Stimulated activated naive CD8-positive, alpha-beta T cell treated with anti-CD3 and anti-CD28 coated beads, Interleukin-15, amount 100 ng/mL, for 72 hours (primary cell): Measurements from ENCODE around the gene CLK2.
"Not testable (repeated sequence)": the region's sequence is repeated elsewhere in the genome, so short reads cannot be mapped to it uniquely, and the experiment has no call there.

ENCODE experiments used
- ATAC-seq: fragments of 150-1000 bp; cut with Tn5 transposase; 2 replicates; pipeline ENCODE4 v1.10.0; 2021; ENCODE audit warnings: mild to moderate bottlenecking, moderate library complexity
- DNase-seq, 2 donors: peaks; one replicate each; pipeline ENCODE4 v3.0.0; 2021 to 2022
- H3K27ac Mint-ChIP-seq, 2 donors: one replicate each; pipeline ENCODE4 v1.8.0; 2022; ENCODE audit warnings: mild to moderate bottlenecking in 2 of 2, mixed read lengths in 2 of 2, moderate library complexity in 2 of 2
- H3K27me3 Mint-ChIP-seq: one replicate; pipeline ENCODE4 v1.8.0; 2022; ENCODE audit warnings: mixed read lengths
- H3K4me1 Mint-ChIP-seq: one replicate; pipeline ENCODE4 v1.8.0; 2022; ENCODE audit warnings: mild to moderate bottlenecking, mixed read lengths
- H3K4me3 Mint-ChIP-seq, 2 donors: one replicate each; pipeline ENCODE4 v1.8.0; 2022; ENCODE audit warnings: mild to moderate bottlenecking in 2 of 2, mixed read lengths in 2 of 2, moderate library complexity in 1 of 2
- H3K9me3 Mint-ChIP-seq, 2 donors: one replicate each; pipeline ENCODE4 v1.8.0; 2022; ENCODE audit warnings: mixed read lengths in 2 of 2

The CLK2 gene

DNA sequence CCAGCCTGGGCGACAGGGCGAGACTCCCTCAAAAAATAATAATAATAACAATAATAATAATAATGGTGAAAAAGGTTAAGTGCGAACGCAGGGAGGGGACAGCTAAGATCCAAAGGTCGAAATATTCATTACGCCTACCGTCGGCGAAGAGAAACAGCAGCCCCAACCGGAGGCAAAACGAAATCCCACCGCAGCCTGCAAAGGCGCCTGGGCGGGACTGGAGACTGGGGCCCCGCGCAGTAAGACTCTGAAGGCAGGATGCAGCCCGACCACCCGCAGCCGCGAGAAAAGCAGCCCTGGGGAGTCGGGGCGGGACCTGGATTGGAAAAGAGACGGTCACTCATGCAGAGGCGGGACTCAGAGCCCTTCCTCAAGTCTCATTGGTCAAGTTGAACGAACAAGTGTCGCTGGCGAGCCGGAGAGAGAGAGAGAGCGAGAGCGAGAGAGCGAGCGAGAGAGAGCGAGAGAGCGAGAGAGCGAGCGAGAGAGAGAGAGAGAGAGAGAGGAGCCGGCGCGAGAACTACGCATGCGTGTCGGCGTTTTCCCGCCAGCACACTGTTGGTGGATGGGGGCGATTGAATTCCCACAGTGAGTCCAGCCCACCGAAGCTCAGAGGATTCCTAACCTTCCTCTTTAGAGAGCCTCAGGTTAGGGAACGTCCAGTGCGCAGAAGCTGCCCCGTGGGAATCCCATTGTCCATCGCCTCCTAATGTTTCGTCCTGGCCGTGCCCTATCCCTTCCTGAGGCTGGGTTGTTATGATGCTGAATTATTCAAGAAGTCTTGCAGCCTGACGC is 28.7 kb downstream of the CLK2 start:
- ATAC-seq (peak; percentile 97), DNase-seq (peak; percentile 96 to 100)
- Mint-ChIP-seq H3K27me3 (no peaks in the 10 kb centered on the region), H3K4me3 (peak overlapping the region; percentile 70 to 77), H3K27ac (peak overlapping the region; percentile 74 to 86), H3K9me3 (no peaks in the 10 kb centered on the region), H3K4me1 (peaks cover 55% of the 10 kb centered on the region)

- peak overlapping the region in 1 of 2 donors; percentile 72 for H3K27ac Mint-ChIP-seq
- DNase-seq: no peak
- H3K27me3 Mint-ChIP-seq: no peaks in the 10 kb centered on the region
- no peaks in the 10 kb centered on the region for H3K9me3 Mint-ChIP-seq
- H3K4me1 Mint-ChIP-seq: peaks cover 55% of the 10 kb centered on the region
- no peak for ATAC-seq
- H3K4me3 Mint-ChIP-seq: peak overlapping the region; percentile 72 to 77
These were observed 30.4 kb downstream of the CLK2 start for GRCh38 chr1:155242805-155243358.

DNA sequence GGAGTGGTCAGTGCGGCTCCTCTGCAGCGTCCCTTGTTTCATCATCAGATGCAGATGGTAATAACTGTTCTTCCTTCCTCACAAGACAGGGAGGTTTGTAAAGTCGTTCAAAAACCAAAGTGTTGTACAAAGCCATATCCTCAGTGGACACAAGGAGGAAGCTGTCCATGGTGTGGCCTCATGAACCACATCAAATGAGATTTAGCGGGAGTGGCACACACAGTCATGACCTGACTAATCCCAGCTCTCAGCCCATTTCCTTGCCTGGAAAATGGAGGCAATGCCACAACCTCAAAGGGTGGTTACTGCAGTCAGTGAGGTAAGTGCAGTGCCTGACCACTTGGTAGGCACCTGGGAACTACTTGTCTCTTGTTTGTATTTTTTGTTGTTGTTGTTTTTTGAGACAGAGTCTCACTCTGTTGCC is 31.5 kb downstream of the CLK2 start:
- peak overlapping the region; percentile 93 to 97 for H3K27ac Mint-ChIP-seq
- H3K9me3 Mint-ChIP-seq: no peaks in the 10 kb centered on the region
- H3K4me1 Mint-ChIP-seq: peaks cover 55% of the 10 kb centered on the region
- H3K4me3 Mint-ChIP-seq: peak overlapping the region; percentile 81 to 88
- DNase-seq (no peak), ATAC-seq (no peak)
- no peaks in the 10 kb centered on the region for H3K27me3 Mint-ChIP-seq

GRCh38 chr1:155241069-155241679 is 32.1 kb downstream of the CLK2 start:
- ATAC-seq: peak; percentile 48
- DNase-seq: peak; percentile 47 to 68
- Mint-ChIP-seq H3K4me1 (peaks cover 54% of the 10 kb centered on the region), H3K4me3 (peak overlapping the region; percentile 81 to 88), H3K27ac (peak overlapping the region; percentile 93 to 97), H3K9me3 (no peaks in the 10 kb centered on the region), H3K27me3 (no peaks in the 10 kb centered on the region)

DNA sequence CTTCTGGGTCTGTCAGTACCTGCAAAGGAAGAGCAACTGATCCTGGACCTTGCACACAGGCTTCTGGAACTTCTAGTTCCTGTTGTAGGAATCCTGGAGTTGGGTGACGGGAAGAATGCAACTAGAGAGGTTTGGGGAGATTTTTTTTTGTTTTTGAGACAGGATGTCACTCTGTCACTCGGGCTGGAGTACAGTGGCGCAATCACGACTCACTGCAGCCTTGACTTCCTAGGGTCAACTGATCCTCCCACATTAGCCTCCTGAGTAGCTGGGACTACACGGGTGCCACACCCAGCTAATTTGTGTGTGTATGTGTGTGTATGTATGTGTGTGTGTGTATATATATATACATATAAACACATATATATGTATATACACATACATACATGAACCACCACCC is 36.9 kb downstream of the CLK2 start:
- DNase-seq (no peak), ATAC-seq (no peak)
- no peak overlapping the region for H3K4me3 Mint-ChIP-seq
- no peaks in the 10 kb centered on the region for H3K9me3 Mint-ChIP-seq
- H3K27ac Mint-ChIP-seq: no peak overlapping the region
- H3K4me1 Mint-ChIP-seq: peaks cover 13% of the 10 kb centered on the region
- H3K27me3 Mint-ChIP-seq: no peaks in the 10 kb centered on the region

DNA sequence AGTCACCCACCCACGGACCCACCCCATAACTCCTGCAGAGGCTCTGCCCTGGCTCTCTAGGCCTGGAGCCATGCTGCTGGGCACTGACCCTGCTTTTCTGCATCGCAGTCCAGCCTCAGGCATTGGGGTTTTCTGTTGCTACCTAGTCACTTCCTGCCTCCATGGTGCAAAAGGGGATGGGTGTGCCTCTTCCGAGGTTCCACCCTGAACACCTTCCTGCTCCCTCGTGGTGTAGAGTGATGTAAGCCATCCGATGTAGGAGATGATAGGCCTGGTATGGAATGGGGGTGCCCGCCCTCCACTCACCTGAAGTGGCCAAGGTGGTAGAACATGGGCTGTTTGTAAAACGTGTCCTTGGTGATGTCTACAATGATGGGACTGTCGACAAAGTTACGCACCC is 37.9 kb downstream of the CLK2 start:
- not testable (repeated sequence) for DNase-seq, H3K4me1 Mint-ChIP-seq, H3K9me3 Mint-ChIP-seq, H3K27me3 Mint-ChIP-seq, ATAC-seq, H3K4me3 Mint-ChIP-seq
- H3K27ac Mint-ChIP-seq: peak overlapping the region in 1 of 2 donors; percentile 1

GRCh38 chr1:155233502-155233901 is 39.8 kb downstream of the CLK2 start:
- not testable (repeated sequence) for H3K9me3 Mint-ChIP-seq, H3K27ac Mint-ChIP-seq, H3K27me3 Mint-ChIP-seq, H3K4me3 Mint-ChIP-seq, DNase-seq
- ATAC-seq: peak; percentile 35
- H3K4me1 Mint-ChIP-seq: peaks cover 11% of the 10 kb centered on the region

GRCh38 chr1:155232001-155232978 is 41.0 kb downstream of the CLK2 start:
- H3K4me3 Mint-ChIP-seq, DNase-seq, H3K27me3 Mint-ChIP-seq, ATAC-seq, H3K9me3 Mint-ChIP-seq: not testable (repeated sequence)
- peak overlapping the region in 1 of 2 donors; percentile 29 for H3K27ac Mint-ChIP-seq
- H3K4me1 Mint-ChIP-seq: peaks cover 21% of the 10 kb centered on the region

- not testable (repeated sequence) for H3K9me3 Mint-ChIP-seq, H3K27ac Mint-ChIP-seq, DNase-seq, H3K4me3 Mint-ChIP-seq, ATAC-seq, H3K27me3 Mint-ChIP-seq
- peaks cover 26% of the 10 kb centered on the region for H3K4me1 Mint-ChIP-seq
These were observed 42.0 kb downstream of the CLK2 start for GRCh38 chr1:155231302-155231701.

- Mint-ChIP-seq H3K9me3 (peaks cover 0 to 5% of the 10 kb centered on the region in 2 donors), H3K4me3 (peak overlapping the region; percentile 94 to 99), H3K27me3 (no peaks in the 10 kb centered on the region), H3K4me1 (peaks cover 37% of the 10 kb centered on the region), H3K27ac (peak overlapping the region; percentile 96)
- ATAC-seq: no peak
- no peak for DNase-seq
These were observed 45.2 kb downstream of the CLK2 start for GRCh38 chr1:155228096-155228427.

- H3K9me3 Mint-ChIP-seq: peaks cover 0 to 5% of the 10 kb centered on the region in 2 donors
- peaks cover 37% of the 10 kb centered on the region for H3K4me1 Mint-ChIP-seq
- H3K4me3 Mint-ChIP-seq: peak overlapping the region; percentile 94 to 99
- ATAC-seq (peak; percentile 94), DNase-seq (peak; percentile 98 to 99)
- H3K27ac Mint-ChIP-seq: peak overlapping the region; percentile 96
- H3K27me3 Mint-ChIP-seq: no peaks in the 10 kb centered on the region
These were observed 45.8 kb downstream of the CLK2 start for GRCh38 chr1:155227261-155228095.

- peak; percentile 74 to 78 for DNase-seq
- Mint-ChIP-seq H3K27ac (peak overlapping the region; percentile 96), H3K27me3 (no peaks in the 10 kb centered on the region), H3K4me3 (peak overlapping the region; percentile 94 to 99), H3K4me1 (peaks cover 37% of the 10 kb centered on the region), H3K9me3 (peaks cover 0 to 5% of the 10 kb centered on the region in 2 donors)
- peak; percentile 75 for ATAC-seq
These were observed 46.4 kb downstream of the CLK2 start for GRCh38 chr1:155226910-155227260.

DNA sequence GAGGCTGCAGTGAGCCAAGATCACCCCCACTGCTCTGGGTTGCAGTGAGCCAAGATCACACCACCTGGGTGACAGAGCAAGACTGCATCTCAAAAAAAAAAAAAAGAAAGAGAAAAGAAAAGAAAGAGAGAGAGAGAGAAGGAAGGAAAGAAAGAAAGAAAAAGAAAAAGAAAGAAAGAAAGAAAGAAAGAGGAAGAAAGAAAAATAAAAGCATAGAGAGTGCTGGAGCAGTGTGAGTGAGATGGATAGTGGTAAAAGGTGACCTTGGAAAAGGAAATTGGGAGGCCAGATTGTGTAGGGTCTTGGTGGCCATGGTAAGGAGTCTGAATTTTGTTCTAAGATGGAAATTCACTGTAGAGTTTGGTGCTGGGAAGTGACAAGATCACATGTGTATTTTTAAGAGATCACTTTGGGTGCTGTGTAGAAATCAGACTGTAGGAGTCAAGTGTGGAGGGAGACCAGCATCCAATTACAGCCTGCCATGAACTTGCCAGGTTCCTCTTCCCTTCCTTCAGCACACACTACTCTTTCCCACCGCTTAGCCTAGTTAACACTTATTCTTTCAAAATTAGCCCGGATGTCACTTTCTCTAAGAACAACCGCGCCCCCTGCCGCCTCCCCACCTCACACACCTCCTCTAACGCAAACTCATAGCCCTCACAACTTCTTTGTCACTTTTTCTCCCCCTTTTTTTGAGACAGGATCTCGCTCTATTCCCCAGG is 47.0 kb downstream of the CLK2 start:
- H3K4me1 Mint-ChIP-seq: peaks cover 37% of the 10 kb centered on the region
- peak; percentile 73 for ATAC-seq
- H3K27ac Mint-ChIP-seq: peak overlapping the region; percentile 96

GRCh38 chr1:155225404-155225759 is 47.9 kb downstream of the CLK2 start:
- H3K4me1 Mint-ChIP-seq: peaks cover 35% of the 10 kb centered on the region
- ATAC-seq, DNase-seq, H3K27me3 Mint-ChIP-seq, H3K9me3 Mint-ChIP-seq: not testable (repeated sequence)
- peak overlapping the region; percentile 94 to 99 for H3K4me3 Mint-ChIP-seq
- H3K27ac Mint-ChIP-seq: peak overlapping the region in 1 of 2 donors; percentile 96

More for the DNA sequence above, 47.0 kb downstream of the CLK2 start:
- H3K27me3 Mint-ChIP-seq: no peaks in the 10 kb centered on the region
- DNase-seq: peak in 1 of 2 donors; percentile 86
- H3K9me3 Mint-ChIP-seq: peaks cover 0 to 5% of the 10 kb centered on the region in 2 donors
- H3K4me3 Mint-ChIP-seq: peak overlapping the region; percentile 94 to 99
